ENCODE data around the gene TEX36. TPM values are rescaled to one million over a fixed set of nuclear protein-coding genes. Genes with fewer than 3 reads are reported as not detected.

Gene TEX36
- total and polyA plus RNA-seq, 2 donors (not counting 1 experiment from before 2014, with no cell fraction given): not detected

DNA sequence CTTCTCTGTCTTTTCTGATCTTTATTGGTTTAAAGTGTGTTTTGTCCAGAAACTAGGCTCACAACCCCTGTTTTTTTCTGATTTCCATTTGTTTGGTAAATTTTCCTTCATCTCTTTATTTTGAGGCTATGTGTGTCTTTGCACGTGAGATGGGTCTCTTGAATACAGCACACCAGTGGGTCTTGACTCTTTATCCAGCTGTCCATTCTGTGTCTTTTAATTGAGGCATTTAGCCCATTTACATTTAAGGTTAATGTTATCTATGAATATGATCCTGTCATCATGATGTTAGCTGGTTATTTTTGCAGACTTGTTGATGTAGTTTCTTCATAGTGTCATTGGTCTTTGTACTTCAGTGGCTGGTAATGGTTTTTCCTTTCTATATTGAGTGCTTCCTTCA, 10.1 kb downstream of the TEX36 start:
- Mint-ChIP-seq H3K4me3 (no peak overlapping the region), H3K4me1 (no peaks in the 10 kb centered on the region), H3K27ac (no peak overlapping the region), H3K9me3 (ENCODE audit: insufficient read depth) (peaks cover 28% of the 10 kb centered on the region), H3K27me3 (peaks cover 25% of the 10 kb centered on the region)
- no peaks in the 10 kb centered on the region for H3K36me3 ChIP-seq (replicated peaks in 1 of 2; ENCODE audit: control extremely low read depth in 1 of 2, control insufficient read depth in 1 of 2, extremely low read depth in 1 of 2, insufficient read depth in 2 of 2, low read length in 1 of 2)
- ATAC-seq (ENCODE audit: low read depth) (no peak), DNase-seq (no peak)
- ChIA-PET CTCF (no interaction called here), POLR2A (no interaction called here)
- no peak overlapping the region for H3K27ac ChIP-seq (ENCODE audit: low read length in 2 of 2)
- intact Hi-C loops (cut with micrococcal nuclease): no loop called here
- no CpG with 5 or more reads among the region's 1 CpG for WGBS (ENCODE audit: insufficient coverage)
- no peak overlapping the region for H3K4me2 ChIP-seq (replicated peaks; ENCODE audit: low read depth, low read length, poor library complexity, severe bottlenecking)
- H3K9ac ChIP-seq (ENCODE audit: low read length): no peak overlapping the region
- no peak for TF ChIP-seq EZH2 (IDR thresholded peaks at IDR 0.05; ENCODE audit: borderline replicate concordance, insufficient read depth, low read depth, low read length, poor library complexity, severe bottlenecking)
- TF ChIP-seq, protein P1, sequence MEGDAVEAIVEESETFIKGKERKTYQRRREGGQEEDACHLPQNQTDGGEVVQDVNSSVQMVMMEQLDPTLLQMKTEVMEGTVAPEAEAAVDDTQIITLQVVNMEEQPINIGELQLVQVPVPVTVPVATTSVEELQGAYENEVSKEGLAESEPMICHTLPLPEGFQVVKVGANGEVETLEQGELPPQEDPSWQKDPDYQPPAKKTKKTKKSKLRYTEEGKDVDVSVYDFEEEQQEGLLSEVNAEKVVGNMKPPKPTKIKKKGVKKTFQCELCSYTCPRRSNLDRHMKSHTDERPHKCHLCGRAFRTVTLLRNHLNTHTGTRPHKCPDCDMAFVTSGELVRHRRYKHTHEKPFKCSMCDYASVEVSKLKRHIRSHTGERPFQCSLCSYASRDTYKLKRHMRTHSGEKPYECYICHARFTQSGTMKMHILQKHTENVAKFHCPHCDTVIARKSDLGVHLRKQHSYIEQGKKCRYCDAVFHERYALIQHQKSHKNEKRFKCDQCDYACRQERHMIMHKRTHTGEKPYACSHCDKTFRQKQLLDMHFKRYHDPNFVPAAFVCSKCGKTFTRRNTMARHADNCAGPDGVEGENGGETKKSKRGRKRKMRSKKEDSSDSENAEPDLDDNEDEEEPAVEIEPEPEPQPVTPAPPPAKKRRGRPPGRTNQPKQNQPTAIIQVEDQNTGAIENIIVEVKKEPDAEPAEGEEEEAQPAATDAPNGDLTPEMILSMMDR (IDR thresholded peaks at IDR 0.05): no peak
- peaks cover 0 to 20% (median 11%) of the 10 kb centered on the region in 3 donors for H3K9me3 ChIP-seq (ENCODE audit: control extremely low read depth in 1 of 3, control insufficient read depth in 2 of 3, insufficient read depth in 1 of 3, low read length in 2 of 3)
- no peak overlapping the region for H2AFZ ChIP-seq (ENCODE audit: insufficient read depth, low read depth, low read length, poor library complexity, severe bottlenecking)
- H3K27me3 ChIP-seq (replicated peaks in 1 of 4; ENCODE audit: control extremely low read depth in 1 of 4, control insufficient read depth in 3 of 4, insufficient read depth in 4 of 4, low read length in 3 of 4): no peaks in the 10 kb centered on the region
- H3K4me3 ChIP-seq (ENCODE audit: control extremely low read depth in 1 of 5, extremely low read depth in 1 of 5, insufficient read depth in 1 of 5, low read depth in 2 of 5, low read length in 4 of 5): no peak overlapping the region
- H4K20me1 ChIP-seq (ENCODE audit: control insufficient read depth, insufficient read depth, low read length, poor library complexity, severe bottlenecking): no peaks in the 10 kb centered on the region
- H3K79me2 ChIP-seq (ENCODE audit: control insufficient read depth, insufficient read depth, low read length): no peaks in the 10 kb centered on the region
- no peaks in the 10 kb centered on the region for H3K4me1 ChIP-seq (ENCODE audit: control insufficient read depth in 2 of 2, insufficient read depth in 2 of 2, low read length in 2 of 2)

- Histone ChIP-seq H4K20me1 (ENCODE audit: control insufficient read depth, insufficient read depth, low read length, poor library complexity, severe bottlenecking) (no peaks in the 10 kb centered on the region), H3K4me3 (ENCODE audit: control extremely low read depth in 1 of 5, extremely low read depth in 1 of 5, insufficient read depth in 1 of 5, low read depth in 2 of 5, low read length in 4 of 5) (no peak overlapping the region), H3K36me3 (replicated peaks in 1 of 2; ENCODE audit: control extremely low read depth in 1 of 2, control insufficient read depth in 1 of 2, extremely low read depth in 1 of 2, insufficient read depth in 2 of 2, low read length in 1 of 2) (no peaks in the 10 kb centered on the region), H3K27me3 (replicated peaks in 1 of 4; ENCODE audit: control extremely low read depth in 1 of 4, control insufficient read depth in 3 of 4, insufficient read depth in 4 of 4, low read length in 3 of 4) (no peaks in the 10 kb centered on the region), H3K9ac (ENCODE audit: low read length) (no peak overlapping the region), H3K4me1 (ENCODE audit: control insufficient read depth in 2 of 2, insufficient read depth in 2 of 2, low read length in 2 of 2) (no peaks in the 10 kb centered on the region), H3K9me3 (ENCODE audit: control extremely low read depth in 1 of 3, control insufficient read depth in 2 of 3, insufficient read depth in 1 of 3, low read length in 2 of 3) (peaks cover 0 to 19% (median 0%) of the 10 kb centered on the region in 3 donors), H3K4me2 (replicated peaks; ENCODE audit: low read depth, low read length, poor library complexity, severe bottlenecking) (no peak overlapping the region), H3K27ac (ENCODE audit: low read length in 2 of 2) (no peak overlapping the region), H2AFZ (ENCODE audit: insufficient read depth, low read depth, low read length, poor library complexity, severe bottlenecking) (no peak overlapping the region), H3K79me2 (ENCODE audit: control insufficient read depth, insufficient read depth, low read length) (no peaks in the 10 kb centered on the region)
- no peak for TF ChIP-seq EZH2 (IDR thresholded peaks at IDR 0.05; ENCODE audit: borderline replicate concordance, insufficient read depth, low read depth, low read length, poor library complexity, severe bottlenecking)
- TF ChIP-seq, protein P1 (IDR thresholded peaks at IDR 0.05): no peak
- ChIA-PET CTCF (interaction anchor here (0.6 kb wide), 1 partner anchor 21 kb away, joined by 3 read pairs; no protein-coding TSS in a partner anchor), POLR2A (no interaction called here)
- H3K27me3 Mint-ChIP-seq: peaks cover 3% of the 10 kb centered on the region
- H3K4me3 Mint-ChIP-seq: no peak overlapping the region
- ATAC-seq (ENCODE audit: low read depth): no peak
- H3K27ac Mint-ChIP-seq: no peak overlapping the region
- intact Hi-C loops (cut with micrococcal nuclease): no loop called here
- no peaks in the 10 kb centered on the region for H3K4me1 Mint-ChIP-seq
- H3K9me3 Mint-ChIP-seq (ENCODE audit: insufficient read depth): peaks cover 9% of the 10 kb centered on the region
- DNase-seq: no peak
- 100% methylated on average over 2 of the region's 2 CpGs for WGBS (ENCODE audit: insufficient coverage)
Observed at GRCh38 chr10:125662584-125662983, 20.4 kb downstream of the TEX36 start.
